Parathyroid adenoma (tissue), 2 donors: ENCODE measurements around the gene DLGAP1.

ENCODE experiments used
- H2AFZ ChIP-seq: fragments of 300-600 bp; sonication (generic); one replicate; pipeline ENCODE4 v1.7.0; 2017; ENCODE audit warnings: antibody characterized with exemption, mild to moderate bottlenecking
- H3K27ac ChIP-seq: fragments of 300-600 bp; sonication (generic); one replicate; pipeline ENCODE4 v1.7.0; 2017
- H3K27me3 ChIP-seq: fragments of 300-600 bp; sonication (generic); one replicate; pipeline ENCODE4 v1.7.0; 2017; ENCODE audit warnings: low read length; ENCODE audit not compliant: control insufficient read depth, insufficient read depth
- H3K36me3 ChIP-seq: fragments of 300-600 bp; sonication (generic); one replicate; pipeline ENCODE4 v1.7.0; 2017; ENCODE audit warnings: low read length; ENCODE audit not compliant: control insufficient read depth, insufficient read depth
- H3K4me1 ChIP-seq: fragments of 300-600 bp; sonication (generic); one replicate; pipeline ENCODE4 v1.7.0; 2017; ENCODE audit warnings: control low read depth
- H3K4me2 ChIP-seq: fragments of 300-600 bp; sonication (generic); one replicate; pipeline ENCODE4 v1.7.0; 2017; ENCODE audit warnings: low read length
- H3K4me3 ChIP-seq: fragments of 300-600 bp; sonication (generic); one replicate; pipeline ENCODE4 v1.7.0; 2017; ENCODE audit warnings: low read depth, low read length
- H3K79me2 ChIP-seq: fragments of 300-600 bp; sonication (generic); one replicate; pipeline ENCODE4 v1.7.0; 2017; ENCODE audit warnings: control low read depth
- H3K9ac ChIP-seq: fragments of 300-600 bp; sonication (generic); one replicate; pipeline ENCODE4 v1.7.0; 2017; ENCODE audit warnings: mild to moderate bottlenecking
- H3K9me3 ChIP-seq: fragments of 300-600 bp; sonication (generic); one replicate; pipeline ENCODE4 v1.7.0; 2017; ENCODE audit warnings: low read length; ENCODE audit not compliant: control insufficient read depth
- CTCF ChIP-seq: fragments of 300-600 bp; sonication (generic); IDR thresholded peaks from one replicate; pipeline ENCODE4 v1.7.0; 2017; ENCODE audit warnings: antibody characterized with exemption, mild to moderate bottlenecking
- donor health status: primary hyperparathyroidism.

Gene DLGAP1

GRCh38 chr18:3914833-3915610, 540.1 kb downstream of the DLGAP1 start:
- no peaks in the 10 kb centered on the region for H3K27me3 ChIP-seq
- no peak overlapping the region for H3K4me2 ChIP-seq
- TF ChIP-seq CTCF = no peak
- no peaks in the 10 kb centered on the region for H3K36me3 ChIP-seq
- no peaks in the 10 kb centered on the region for H3K4me1 ChIP-seq
- H2AFZ ChIP-seq = no peak overlapping the region
- H3K27ac ChIP-seq = no peak overlapping the region
- H3K79me2 ChIP-seq = no peaks in the 10 kb centered on the region
- H3K9me3 ChIP-seq = no peaks in the 10 kb centered on the region
- no peak overlapping the region for H3K4me3 ChIP-seq
- no peak overlapping the region for H3K9ac ChIP-seq

DNA sequence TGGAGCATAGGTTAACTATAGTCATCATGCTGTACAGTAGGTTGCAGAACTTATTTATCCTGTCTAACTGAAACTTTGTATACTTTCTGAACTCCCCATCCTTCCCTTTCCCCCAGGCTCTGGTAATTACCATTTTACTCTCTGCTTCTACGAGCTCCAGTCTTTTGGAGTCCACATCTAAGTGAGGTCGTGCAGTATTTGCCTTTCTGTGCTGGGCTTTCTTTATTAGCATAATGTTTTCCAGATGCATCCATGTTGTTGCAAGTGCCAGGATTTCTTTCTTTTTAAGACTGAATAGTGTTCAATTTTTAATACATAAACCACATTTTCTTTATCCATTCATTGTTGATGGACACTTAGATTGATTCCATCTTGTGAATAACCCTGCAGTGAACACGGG, 541.0 kb downstream of the DLGAP1 start:
- TF ChIP-seq CTCF = no peak
- no peak overlapping the region for H2AFZ ChIP-seq

GRCh38 chr18:3912705-3913104, 542.4 kb downstream of the DLGAP1 start:
- Histone ChIP-seq H3K27me3 (no peaks in the 10 kb centered on the region), H2AFZ (no peak overlapping the region), H3K4me3 (no peak overlapping the region), H3K27ac (no peak overlapping the region), H3K36me3 (no peaks in the 10 kb centered on the region), H3K4me2 (no peak overlapping the region), H3K4me1 (no peaks in the 10 kb centered on the region), H3K79me2 (no peaks in the 10 kb centered on the region), H3K9me3 (no peaks in the 10 kb centered on the region), H3K9ac (no peak overlapping the region)
- no peak for TF ChIP-seq CTCF

More for the DNA sequence above, 541.0 kb downstream of the DLGAP1 start:
- Histone ChIP-seq H3K27me3 (no peaks in the 10 kb centered on the region), H3K4me2 (no peak overlapping the region), H3K27ac (no peak overlapping the region), H3K4me1 (no peaks in the 10 kb centered on the region), H3K36me3 (no peaks in the 10 kb centered on the region), H3K9me3 (no peaks in the 10 kb centered on the region), H3K79me2 (no peaks in the 10 kb centered on the region), H3K4me3 (no peak overlapping the region), H3K9ac (no peak overlapping the region)

DNA sequence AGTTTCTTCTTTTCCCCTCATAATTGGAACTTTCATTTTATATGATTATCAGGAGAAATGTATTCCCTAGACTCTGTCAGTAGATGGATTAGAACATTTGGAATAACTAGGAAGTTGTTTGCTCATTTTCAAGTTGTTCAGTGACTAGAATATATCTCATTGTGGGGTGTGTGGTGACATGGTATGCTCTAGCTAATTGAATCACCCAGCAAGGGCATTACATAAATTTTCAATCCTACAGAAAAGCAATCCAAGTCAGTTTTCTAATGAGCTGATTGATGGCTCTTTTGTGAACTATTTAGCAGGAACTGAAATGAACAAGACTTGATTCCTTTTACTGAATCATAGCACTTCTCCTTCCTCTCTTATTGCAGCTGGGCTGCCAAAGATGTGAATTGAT, 543.7 kb downstream of the DLGAP1 start:
- Histone ChIP-seq H3K4me2 (no peak overlapping the region), H3K9ac (no peak overlapping the region), H3K4me1 (no peaks in the 10 kb centered on the region), H3K9me3 (no peaks in the 10 kb centered on the region), H3K36me3 (no peaks in the 10 kb centered on the region), H3K27me3 (no peaks in the 10 kb centered on the region), H3K4me3 (no peak overlapping the region), H2AFZ (no peak overlapping the region), H3K79me2 (no peaks in the 10 kb centered on the region), H3K27ac (no peak overlapping the region)
- TF ChIP-seq CTCF = no peak

DNA sequence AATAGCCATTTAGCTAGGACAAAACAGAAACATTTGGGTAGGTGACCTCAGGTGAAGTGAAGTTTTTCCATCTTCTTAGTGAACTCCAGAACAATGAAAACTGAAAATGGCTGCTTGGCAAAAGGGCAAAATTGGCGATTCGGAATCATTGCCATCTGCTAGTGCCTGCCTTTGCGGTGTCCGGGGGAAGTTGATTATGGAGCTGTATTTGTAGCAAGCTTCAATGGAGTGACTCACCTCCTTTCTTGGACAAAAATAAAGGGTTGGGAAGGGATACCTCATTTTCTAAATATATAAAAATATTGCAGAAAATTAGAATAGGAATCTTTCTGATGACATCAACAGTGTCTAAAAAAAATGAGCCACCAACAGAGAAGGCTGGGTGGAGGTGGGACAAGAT, 544.6 kb downstream of the DLGAP1 start:
- Histone ChIP-seq H3K4me1 (no peaks in the 10 kb centered on the region), H3K9me3 (no peaks in the 10 kb centered on the region), H3K4me2 (no peak overlapping the region), H3K27me3 (no peaks in the 10 kb centered on the region), H3K79me2 (no peaks in the 10 kb centered on the region), H3K36me3 (no peaks in the 10 kb centered on the region), H3K27ac (no peak overlapping the region), H2AFZ (no peak overlapping the region), H3K9ac (no peak overlapping the region), H3K4me3 (no peak overlapping the region)
- no peak for TF ChIP-seq CTCF
